IMR-90 (cell line): ENCODE results near the gene DIPK1A. TPM values are rescaled to one million over a fixed set of nuclear protein-coding genes. Genes with fewer than 3 reads are reported as not detected.

Source experiments
- ATAC-seq: fragments of 200-7000 bp; cut with Tn5 transposase; 2 replicates; pipeline ENCODE4 v1.9.1; 2020; ENCODE audit warnings: low read depth, mild to moderate bottlenecking, moderate library complexity
- BruUV-seq: library from RNA; stranded (reverse); fragments of 400-500 nt; replicated peaks from 2 replicates; lab custom pipeline; 2021; lab: Mats Ljungman, UMichigan
- CTCF ChIA-PET: fragments of 300-600 bp; formaldehyde crosslinking; extraction: SDS; loops from one replicate; lab custom pipeline; 2021; ENCODE audit warnings: antibody characterized with exemption; lab: Yijun Ruan, JAX
- POLR2A ChIA-PET: fragments of 300-600 bp; sonication (Branson Sonifier 250); formaldehyde crosslinking; loops from one replicate; lab custom pipeline; 2022; ENCODE audit warnings: antibody characterized with exemption; ENCODE audit not compliant: unreplicated experiment; lab: Charles Lee
- DNase-seq: peaks from one replicate; pipeline ENCODE4 v3.0.0; 2013
- H2AFZ ChIP-seq: replicated peaks from 2 replicates; pipeline ENCODE3; 2013; ENCODE audit warnings: low read length, mild to moderate bottlenecking; ENCODE audit not compliant: poor library complexity
- H2AK5ac ChIP-seq: 2 replicates; pipeline ENCODE4 v1.6.1; 2013; ENCODE audit warnings: low read depth, low read length, inconsistent platforms
- H2AK9ac ChIP-seq: replicated peaks from 2 replicates; pipeline ENCODE3; 2013; ENCODE audit warnings: mild to moderate bottlenecking, low read depth, low read length, moderate library complexity; ENCODE audit not compliant: poor library complexity
- H2BK120ac ChIP-seq: 2 replicates; pipeline ENCODE4 v1.6.1; 2013; ENCODE audit warnings: low read depth, low read length, inconsistent platforms
- H2BK15ac ChIP-seq: 3 replicates; pipeline ENCODE4 v1.6.1; 2013; ENCODE audit warnings: low read depth, low read length, inconsistent platforms
- H2BK20ac ChIP-seq: 2 replicates; pipeline ENCODE4 v1.6.1; 2013; ENCODE audit warnings: low read depth, mild to moderate bottlenecking, inconsistent platforms, low read length, moderate library complexity
- H2BK5ac ChIP-seq: 2 replicates; pipeline ENCODE4 v1.6.1; 2013; ENCODE audit warnings: mild to moderate bottlenecking, low read depth, low read length, inconsistent platforms; ENCODE audit not compliant: poor library complexity, severe bottlenecking
- H3K14ac ChIP-seq: replicated peaks from 2 replicates; pipeline ENCODE4 v1.6.1; 2013; ENCODE audit warnings: low read depth, low read length, inconsistent platforms
- H3K18ac ChIP-seq: 2 replicates; pipeline ENCODE4 v1.6.1; 2013; ENCODE audit warnings: low read depth, low read length, control low read depth
- H3K23ac ChIP-seq: 2 replicates; pipeline ENCODE4 v1.6.1; 2013; ENCODE audit warnings: low read depth, low read length, inconsistent platforms
- H3K27ac ChIP-seq: 2 replicates; pipeline ENCODE4 v1.5.1; 2013; ENCODE audit warnings: mild to moderate bottlenecking, control low read depth, low read length; ENCODE audit not compliant: insufficient read depth
- H3K27me3 ChIP-seq: 2 replicates; pipeline ENCODE4 v1.6.1; 2013; ENCODE audit warnings: low read length; ENCODE audit not compliant: control insufficient read depth, insufficient read depth
- H3K36me3 ChIP-seq: 2 replicates; pipeline ENCODE4 v1.6.1; 2013; ENCODE audit warnings: low read length, mixed read lengths; ENCODE audit not compliant: control insufficient read depth, insufficient read depth
- H3K4ac ChIP-seq: 2 replicates; pipeline ENCODE4 v1.6.1; 2013; ENCODE audit warnings: low read depth, low read length, inconsistent platforms
- H3K4me1 ChIP-seq: 2 replicates; pipeline ENCODE4 v1.6.1; 2013; ENCODE audit warnings: low read length, mixed read lengths; ENCODE audit not compliant: control insufficient read depth, insufficient read depth
- H3K4me2 ChIP-seq: 2 replicates; pipeline ENCODE4 v1.6.1; 2013; ENCODE audit warnings: low read depth, mild to moderate bottlenecking, control low read depth, low read length, moderate library complexity
- H3K4me3 ChIP-seq: 2 replicates; pipeline ENCODE4 v1.5.1; 2013; ENCODE audit warnings: low read depth, mild to moderate bottlenecking, control low read depth, low read length, moderate library complexity; ENCODE audit not compliant: insufficient read depth
- H3K56ac ChIP-seq: 2 replicates; pipeline ENCODE4 v1.6.1; 2013; ENCODE audit warnings: low read length, inconsistent platforms; ENCODE audit not compliant: insufficient read depth; ENCODE audit errors: extremely low read depth
- H3K79me1 ChIP-seq, 2 experiments: 2 replicates each; pipeline ENCODE4 v1.6.1; 2013; ENCODE audit warnings: low read length in 2 of 2, inconsistent platforms in 1 of 2, low read depth in 1 of 2
- H3K9ac ChIP-seq: 2 replicates; pipeline ENCODE4 v1.6.1; 2013; ENCODE audit warnings: low read depth, low read length, control low read depth
- H3K9me1 ChIP-seq: 2 replicates; pipeline ENCODE4 v1.6.1; 2013; ENCODE audit warnings: low read length, inconsistent platforms; ENCODE audit not compliant: insufficient read depth
- H3K9me3 ChIP-seq: 2 replicates; pipeline ENCODE4 v1.6.1; 2013; ENCODE audit warnings: low read length; ENCODE audit not compliant: control insufficient read depth, insufficient read depth
- H4K20me1 ChIP-seq: 2 replicates; pipeline ENCODE4 v1.6.1; 2013; ENCODE audit warnings: low read length, inconsistent platforms; ENCODE audit not compliant: insufficient read depth
- H4K5ac ChIP-seq: 2 replicates; pipeline ENCODE4 v1.6.1; 2013; ENCODE audit warnings: mild to moderate bottlenecking, low read depth, low read length, control low read depth
- H4K8ac ChIP-seq, 2 experiments: 2 replicates each; pipeline ENCODE4 v1.6.1; 2013; ENCODE audit warnings: low read depth in 2 of 2, low read length in 2 of 2, control low read depth in 1 of 2, inconsistent platforms in 1 of 2
- H4K91ac ChIP-seq: 2 replicates; pipeline ENCODE4 v1.6.1; 2013; ENCODE audit warnings: low read depth, low read length, inconsistent platforms; ENCODE audit not compliant: insufficient read depth
- BHLHE40 ChIP-seq: fragments of 150-350 bp; IDR thresholded peaks from 2 replicates; pipeline ENCODE4 v1.6.1; 2016; ENCODE audit warnings: mild to moderate bottlenecking, low read depth, low read length
- CEBPB ChIP-seq: IDR thresholded peaks from 2 replicates; pipeline ENCODE4 v1.6.1; 2012; ENCODE audit warnings: low read depth, low read length, improper control_type of control experiment
- CHD1 ChIP-seq: IDR thresholded peaks from 2 replicates; pipeline ENCODE4 v1.6.1; 2012; ENCODE audit warnings: low read depth, low read length, improper control_type of control experiment
- CTCF ChIP-seq: conservative IDR thresholded peaks from 2 replicates; pipeline ENCODE4 v1.5.1; 2012; ENCODE audit warnings: mild to moderate bottlenecking, low read depth, low read length, improper control_type of control experiment
- FOS ChIP-seq: fragments of 150-350 bp; IDR thresholded peaks from 2 replicates; pipeline ENCODE4 v1.6.1; 2016; ENCODE audit warnings: low read depth, low read length
- MAFK ChIP-seq: IDR thresholded peaks from 2 replicates; pipeline ENCODE4 v1.6.1; 2012; ENCODE audit warnings: low read depth, low read length, improper control_type of control experiment
- MAZ ChIP-seq: IDR thresholded peaks from 2 replicates; pipeline ENCODE4 v1.6.1; 2012; ENCODE audit warnings: low read depth, mild to moderate bottlenecking, low read length, improper control_type of control experiment, moderate library complexity, borderline replicate concordance
- MXI1 ChIP-seq: IDR thresholded peaks from 2 replicates; pipeline ENCODE4 v1.6.1; 2012; ENCODE audit warnings: low read depth, mild to moderate bottlenecking, low read length, moderate library complexity, borderline replicate concordance
- NFE2L2 ChIP-seq: fragments of 150-350 bp; IDR thresholded peaks from 2 replicates; pipeline ENCODE4 v1.6.1; 2016; ENCODE audit warnings: low read depth, mild to moderate bottlenecking, low read length
- POLR2A ChIP-seq: IDR thresholded peaks from 2 replicates; pipeline ENCODE4 v1.6.1; 2012; ENCODE audit warnings: mild to moderate bottlenecking, low read depth, low read length
- RAD21 ChIP-seq: IDR thresholded peaks from 2 replicates; pipeline ENCODE4 v1.6.1; 2012; ENCODE audit warnings: low read length, improper control_type of control experiment
- RCOR1 ChIP-seq: IDR thresholded peaks from 2 replicates; pipeline ENCODE4 v1.6.1; 2012; ENCODE audit warnings: mild to moderate bottlenecking, low read length, improper control_type of control experiment; ENCODE audit not compliant: insufficient replicate concordance
- RFX5 ChIP-seq: IDR thresholded peaks from 2 replicates; pipeline ENCODE4 v1.8.0; 2012; ENCODE audit warnings: low read depth, mild to moderate bottlenecking, low read length, moderate library complexity
- SMC3 ChIP-seq: fragments of 150-350 bp; IDR thresholded peaks from 2 replicates; pipeline ENCODE4 v1.6.1; 2016; ENCODE audit warnings: low read depth, mild to moderate bottlenecking, antibody characterized with exemption, low read length, moderate library complexity
- WGBS, 2 experiments: methylation state at CpG; one replicate each; pipeline versions ENCODE4 v1.1.5 to v1.1.7; 2013; ENCODE audit warnings: missing lambda C conversion rate in 2 of 2; ENCODE audit not compliant: insufficient read length in 1 of 2; ENCODE audit errors: extremely low coverage in 2 of 2; 5-methylcytosine and 5-hydroxymethylcytosine counted together
- dilution Hi-C: fragments of 300-500 bp; cut with HindIII; formaldehyde crosslinking; loops from one replicate; pipeline ENCODE4 v1.14.3; 2018; ENCODE audit warnings: low sequenced_read_pairs; ENCODE audit not compliant: unreplicated experiment
- in situ Hi-C: fragments of 300-500 bp; cut with MboI; formaldehyde crosslinking; loops from 3 replicates; pipeline ENCODE4 v1.14.3; 2019; ENCODE audit warnings: low sequenced_read_pairs, inconsistent platforms, mixed read lengths
- intact Hi-C: fragments of 100-400 bp; cut with micrococcal nuclease; formaldehyde crosslinking; loops from 2 replicates; pipeline ENCODE4 v1.10.0; 2022
- polyA plus RNA-seq, 3 experiments: library from polyadenylated mRNA; depleted of rRNA; stranded (reverse); fragments of >200 nt; gene quantifications; 2 replicates each; pipeline ENCODE4 v1.2.3, GENCODE V29; 2012; ENCODE audit warnings: low replicate concordance in 1 of 3
- total RNA-seq: library from RNA; depleted of rRNA; stranded (reverse); fragments of >200 nt; gene quantifications from 2 replicates; pipeline ENCODE4 v1.2.3, GENCODE V29; 2012
- TF ChIP-seq, protein P1 (sequence below): fragments of 150-350 bp; IDR thresholded peaks from 2 replicates; pipeline ENCODE4 v1.6.1; 2016; ENCODE audit warnings: low read depth, mild to moderate bottlenecking, low read length, moderate library complexity, borderline replicate concordance
- TF ChIP-seq, protein P2 (sequence below): fragments of 150-350 bp; IDR thresholded peaks from 2 replicates; pipeline ENCODE4 v1.6.1; 2017; ENCODE audit warnings: mild to moderate bottlenecking, antibody characterized with exemption, low read length, low read depth

Gene DIPK1A
- total and polyA plus RNA-seq, 2 of the 4 experiments (the other 2 are of a cell fraction) = 4.7 to 5.7 TPM

GRCh38 chr1:92820024-92820423 lies 141.2 kb downstream of the DIPK1A start:
- Histone ChIP-seq H3K9ac (no peak overlapping the region), H3K4me2 (no peak overlapping the region), H2AK9ac (no peak overlapping the region), H3K79me1 (no peaks in the 10 kb centered on the region), H4K8ac (no peak overlapping the region), H3K27me3 (no peaks in the 10 kb centered on the region), H2BK5ac (no peak overlapping the region), H3K56ac (no peak overlapping the region), H4K5ac (no peak overlapping the region), H2AK5ac (no peak overlapping the region), H3K27ac (no peak overlapping the region), H3K36me3 (no peaks in the 10 kb centered on the region), H2BK120ac (no peak overlapping the region), H3K14ac (no peak overlapping the region), H4K91ac (no peak overlapping the region), H2AFZ (peak overlapping the region; percentile 17), H4K20me1 (no peaks in the 10 kb centered on the region), H3K4me3 (no peak overlapping the region), H3K23ac (no peak overlapping the region), H3K4me1 (peaks cover 5% of the 10 kb centered on the region; the same call in 1 of the 2 replicates), H2BK20ac (no peak overlapping the region), H3K9me3 (no peaks in the 10 kb centered on the region), H3K4ac (no peak overlapping the region), H3K9me1 (no peaks in the 10 kb centered on the region), H3K18ac (no peak overlapping the region), H2BK15ac (no peak overlapping the region; the same call in 2 of the 3 replicates)
- dilution Hi-C loops = no loop called here
- no TSS peak for BruUV-seq
- ATAC-seq = peak; percentile 52
- ChIA-PET CTCF (no interaction called here), POLR2A (no interaction called here)
- DNase-seq = peak; percentile 50
- intact Hi-C loops = no loop called here
- in situ Hi-C loops = no loop called here
- no peak for TF ChIP-seq SMC3
- TF ChIP-seq RAD21 = no peak
- TF ChIP-seq, protein P1, sequence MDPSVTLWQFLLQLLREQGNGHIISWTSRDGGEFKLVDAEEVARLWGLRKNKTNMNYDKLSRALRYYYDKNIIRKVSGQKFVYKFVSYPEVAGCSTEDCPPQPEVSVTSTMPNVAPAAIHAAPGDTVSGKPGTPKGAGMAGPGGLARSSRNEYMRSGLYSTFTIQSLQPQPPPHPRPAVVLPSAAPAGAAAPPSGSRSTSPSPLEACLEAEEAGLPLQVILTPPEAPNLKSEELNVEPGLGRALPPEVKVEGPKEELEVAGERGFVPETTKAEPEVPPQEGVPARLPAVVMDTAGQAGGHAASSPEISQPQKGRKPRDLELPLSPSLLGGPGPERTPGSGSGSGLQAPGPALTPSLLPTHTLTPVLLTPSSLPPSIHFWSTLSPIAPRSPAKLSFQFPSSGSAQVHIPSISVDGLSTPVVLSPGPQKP = no peak
- TF ChIP-seq MXI1 = no peak
- no peak for TF ChIP-seq POLR2A
- no peak for TF ChIP-seq NFE2L2
- TF ChIP-seq, protein P2, sequence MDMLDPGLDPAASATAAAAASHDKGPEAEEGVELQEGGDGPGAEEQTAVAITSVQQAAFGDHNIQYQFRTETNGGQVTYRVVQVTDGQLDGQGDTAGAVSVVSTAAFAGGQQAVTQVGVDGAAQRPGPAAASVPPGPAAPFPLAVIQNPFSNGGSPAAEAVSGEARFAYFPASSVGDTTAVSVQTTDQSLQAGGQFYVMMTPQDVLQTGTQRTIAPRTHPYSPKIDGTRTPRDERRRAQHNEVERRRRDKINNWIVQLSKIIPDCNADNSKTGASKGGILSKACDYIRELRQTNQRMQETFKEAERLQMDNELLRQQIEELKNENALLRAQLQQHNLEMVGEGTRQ = no peak
- no peak for TF ChIP-seq MAFK
- TF ChIP-seq MAZ = no peak
- TF ChIP-seq CEBPB = no peak
- TF ChIP-seq CTCF = no peak
- no peak for TF ChIP-seq CHD1
- no peak for TF ChIP-seq FOS
- no peak for TF ChIP-seq RCOR1
- no peak for TF ChIP-seq RFX5
- no peak for TF ChIP-seq BHLHE40
- 58% methylated on average over 2 of the region's 3 CpGs; no CpG with 5 or more reads in 1 of the 2 experiments for WGBS, 2 experiments
